Hepatocyte (in vitro differentiated cells): ENCODE results near the gene FAM13C. TPM values are rescaled to one million over a fixed set of nuclear protein-coding genes. Genes with fewer than 3 reads are reported as not detected.
"Not testable (repeated sequence)": the region's sequence is repeated elsewhere in the genome, so short reads cannot be mapped to it uniquely, and the experiment has no call there.

ENCODE experiments used
- DNase-seq: peaks from one replicate; pipeline ENCODE4 v3.0.0-alpha.2; 2016; ENCODE audit warnings: low spot score
- H2AFZ ChIP-seq: fragments of 200-600 bp; sonication (generic); 2 replicates; pipeline ENCODE4 v1.6.0; 2016; ENCODE audit warnings: antibody characterized with exemption, mild to moderate bottlenecking
- H3K27ac ChIP-seq: fragments of 200-600 bp; sonication (generic); 2 replicates; pipeline ENCODE4 v1.5.1; 2016; ENCODE audit warnings: mild to moderate bottlenecking
- H3K27me3 ChIP-seq: fragments of 200-600 bp; sonication (generic); 2 replicates; pipeline ENCODE4 v1.6.1; 2016
- H3K36me3 ChIP-seq: fragments of 200-600 bp; sonication (generic); replicated peaks from 2 replicates; pipeline ENCODE4 v1.5.1; 2016; ENCODE audit warnings: low read depth; ENCODE audit not compliant: insufficient read depth
- H3K4me1 ChIP-seq: fragments of 200-600 bp; sonication (generic); 2 replicates; pipeline ENCODE4 v1.5.1; 2016; ENCODE audit warnings: mild to moderate bottlenecking, moderate library complexity; ENCODE audit not compliant: insufficient read depth
- H3K4me2 ChIP-seq: fragments of 200-600 bp; sonication (generic); 2 replicates; pipeline ENCODE4 v1.6.0; 2016
- H3K4me3 ChIP-seq: fragments of 200-600 bp; sonication (generic); 2 replicates; pipeline ENCODE4 v1.5.1; 2016; ENCODE audit warnings: mild to moderate bottlenecking
- H3K79me2 ChIP-seq: fragments of 200-600 bp; sonication (generic); 2 replicates; pipeline ENCODE4 v1.6.0; 2017; ENCODE audit warnings: mild to moderate bottlenecking
- H3K9me2 ChIP-seq: fragments of 200-600 bp; sonication (generic); replicated peaks from 2 replicates; pipeline ENCODE4 v1.6.0; 2017; ENCODE audit warnings: mild to moderate bottlenecking; ENCODE audit not compliant: insufficient read depth
- H3K9me3 ChIP-seq: fragments of 200-600 bp; sonication (generic); 2 replicates; pipeline ENCODE4 v1.5.1; 2016; ENCODE audit warnings: low read depth, mild to moderate bottlenecking
- H4K20me1 ChIP-seq: fragments of 200-600 bp; sonication (generic); 2 replicates; pipeline ENCODE4 v1.6.0; 2016; ENCODE audit warnings: mild to moderate bottlenecking; ENCODE audit not compliant: insufficient read depth, poor library complexity, severe bottlenecking
- EZH2 ChIP-seq: fragments of 200-600 bp; sonication (generic); IDR thresholded peaks from 2 replicates; pipeline ENCODE4 v1.6.1; 2016; ENCODE audit warnings: antibody characterized with exemption, mild to moderate bottlenecking, borderline replicate concordance
- EZH2phosphoT487 ChIP-seq: fragments of 200-600 bp; sonication (generic); IDR thresholded peaks from one replicate; pipeline ENCODE4 v1.6.1; 2018; ENCODE audit warnings: antibody characterized with exemption, mild to moderate bottlenecking, low read depth, moderate library complexity; ENCODE audit not compliant: unreplicated experiment, severe bottlenecking
- WGBS: methylation state at CpG from one replicate; pipeline ENCODE4 v1.1.6; 2016; ENCODE audit warnings: low lambda C conversion rate; ENCODE audit errors: missing lambda C conversion rate; 5-methylcytosine and 5-hydroxymethylcytosine counted together
- polyA plus RNA-seq: library from polyadenylated mRNA; unstranded; fragments of >200 nt; fragmentation: Nextera tagmentation; extraction: Ambion mirVana; gene quantifications from 2 replicates; pipeline ENCODE4 v1.2.1, GENCODE V29; 2016
- total RNA-seq: library from RNA; depleted of rRNA; stranded (reverse); fragments of >200 nt; gene quantifications from 2 replicates; pipeline ENCODE4 v1.2.3, GENCODE V29; 2014
- TF ChIP-seq, protein P1 (sequence below): fragments of 200-600 bp; sonication (generic); IDR thresholded peaks from 2 replicates; pipeline ENCODE4 v1.5.1; 2016; ENCODE audit warnings: antibody characterized with exemption, mild to moderate bottlenecking; ENCODE audit not compliant: poor library complexity

The FAM13C gene
- total and polyA plus RNA-seq, 2 experiments from 2014 or later = 2.2 to 3.1 TPM

GRCh38 chr10:59242991-59243390 lies 119.4 kb downstream of the FAM13C start:
- WGBS = 99% methylated on average over 3 of the region's 3 CpGs
- Histone ChIP-seq H3K36me3 (no peaks in the 10 kb centered on the region), H3K9me3 (no peaks in the 10 kb centered on the region), H3K27ac (no peak overlapping the region), H2AFZ (no peak overlapping the region), H3K9me2 (no peaks in the 10 kb centered on the region), H3K27me3 (no peaks in the 10 kb centered on the region), H3K4me2 (no peak overlapping the region), H3K4me3 (no peak overlapping the region), H3K4me1 (no peaks in the 10 kb centered on the region), H3K79me2 (no peaks in the 10 kb centered on the region), H4K20me1 (no peaks in the 10 kb centered on the region)
- DNase-seq = no peak
- TF ChIP-seq EZH2 (no peak), EZH2phosphoT487 (no peak)
- TF ChIP-seq, protein P1, sequence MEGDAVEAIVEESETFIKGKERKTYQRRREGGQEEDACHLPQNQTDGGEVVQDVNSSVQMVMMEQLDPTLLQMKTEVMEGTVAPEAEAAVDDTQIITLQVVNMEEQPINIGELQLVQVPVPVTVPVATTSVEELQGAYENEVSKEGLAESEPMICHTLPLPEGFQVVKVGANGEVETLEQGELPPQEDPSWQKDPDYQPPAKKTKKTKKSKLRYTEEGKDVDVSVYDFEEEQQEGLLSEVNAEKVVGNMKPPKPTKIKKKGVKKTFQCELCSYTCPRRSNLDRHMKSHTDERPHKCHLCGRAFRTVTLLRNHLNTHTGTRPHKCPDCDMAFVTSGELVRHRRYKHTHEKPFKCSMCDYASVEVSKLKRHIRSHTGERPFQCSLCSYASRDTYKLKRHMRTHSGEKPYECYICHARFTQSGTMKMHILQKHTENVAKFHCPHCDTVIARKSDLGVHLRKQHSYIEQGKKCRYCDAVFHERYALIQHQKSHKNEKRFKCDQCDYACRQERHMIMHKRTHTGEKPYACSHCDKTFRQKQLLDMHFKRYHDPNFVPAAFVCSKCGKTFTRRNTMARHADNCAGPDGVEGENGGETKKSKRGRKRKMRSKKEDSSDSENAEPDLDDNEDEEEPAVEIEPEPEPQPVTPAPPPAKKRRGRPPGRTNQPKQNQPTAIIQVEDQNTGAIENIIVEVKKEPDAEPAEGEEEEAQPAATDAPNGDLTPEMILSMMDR = no peak

DNA sequence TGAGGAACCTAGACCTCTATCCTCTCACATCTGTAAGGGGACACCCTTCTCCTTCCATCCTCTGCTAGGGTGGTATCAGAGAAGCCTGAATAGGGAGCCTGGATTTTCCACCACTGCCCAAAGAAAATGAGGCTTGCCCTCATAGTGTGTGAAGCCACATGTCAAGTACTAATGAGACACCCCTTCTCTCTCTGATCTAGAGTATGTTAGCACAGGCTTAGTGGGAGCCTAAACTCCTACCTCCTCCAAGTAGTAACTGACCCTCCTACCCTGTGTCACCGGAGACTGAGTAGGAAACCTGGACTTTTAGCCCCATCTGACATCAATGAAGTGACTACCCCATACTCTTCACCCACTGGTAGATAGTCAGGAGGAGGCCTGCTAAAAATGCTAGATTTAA lies 120.3 kb downstream of the FAM13C start:
- H3K9me3 ChIP-seq = no peaks in the 10 kb centered on the region
- H3K4me3 ChIP-seq = no peak overlapping the region
- H4K20me1 ChIP-seq = no peaks in the 10 kb centered on the region
- H3K4me1 ChIP-seq = no peaks in the 10 kb centered on the region
- TF ChIP-seq EZH2 (no peak), EZH2phosphoT487 (no peak)
- TF ChIP-seq, protein P1 = no peak
- H2AFZ ChIP-seq = no peak overlapping the region
- no peaks in the 10 kb centered on the region for H3K27me3 ChIP-seq
- DNase-seq = no peak
- no peaks in the 10 kb centered on the region for H3K36me3 ChIP-seq
- H3K4me2 ChIP-seq = no peak overlapping the region
- WGBS = 93% methylated on average over 1 of the region's 1 CpG
- no peaks in the 10 kb centered on the region for H3K9me2 ChIP-seq
- H3K27ac ChIP-seq = no peak overlapping the region
- H3K79me2 ChIP-seq = no peaks in the 10 kb centered on the region

DNA sequence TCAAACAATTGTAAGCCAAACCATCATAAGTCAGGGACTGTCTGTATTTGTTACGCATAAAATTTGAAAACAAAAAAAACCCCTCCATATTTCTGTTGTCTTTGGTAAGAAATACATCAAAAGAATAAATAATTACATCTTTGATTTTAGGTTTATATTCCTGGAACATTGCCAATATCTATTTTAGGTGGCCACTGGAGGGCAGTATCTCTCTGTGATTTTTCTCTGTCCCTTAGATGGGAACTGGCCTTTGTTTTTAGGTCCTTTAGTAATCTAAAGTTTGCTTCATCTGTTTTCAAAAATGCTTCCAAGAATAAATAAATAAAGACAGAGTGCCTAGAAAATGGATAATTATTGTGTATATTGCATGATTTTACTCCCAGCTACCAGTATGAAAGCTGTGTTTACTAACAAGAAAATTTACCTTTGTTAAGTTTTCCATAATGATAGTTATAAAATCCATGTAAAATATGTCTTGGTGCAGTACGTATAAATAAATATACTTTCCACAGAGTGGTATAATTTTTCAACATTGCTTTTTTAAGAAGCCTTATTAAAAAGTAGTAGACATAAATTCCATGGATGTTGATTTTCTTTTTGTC lies 121.7 kb downstream of the FAM13C start:
- DNase-seq = peak; percentile 55

DNA sequence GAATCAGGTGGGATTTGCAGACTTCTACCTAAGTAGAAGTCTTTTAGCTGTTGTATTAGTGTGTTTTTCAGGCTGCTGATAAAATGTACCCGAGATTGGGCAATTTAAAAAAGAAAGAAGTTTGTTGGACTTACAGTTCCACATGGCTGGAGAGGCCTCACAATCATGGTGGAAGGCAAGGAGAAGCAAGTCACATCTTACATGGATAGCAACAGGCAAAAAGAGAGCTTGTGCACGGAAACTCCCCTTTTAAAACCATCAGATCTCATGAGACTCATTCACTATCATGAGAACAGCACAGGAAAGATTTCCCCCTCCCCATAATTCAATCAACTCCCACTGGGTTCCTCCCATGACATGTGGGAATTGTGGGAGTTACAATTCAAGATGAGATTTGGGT lies 123.2 kb downstream of the FAM13C start:
- 95% methylated on average over 2 of the region's 2 CpGs for WGBS
- H3K79me2 ChIP-seq, H3K4me3 ChIP-seq, H2AFZ ChIP-seq, DNase-seq, H4K20me1 ChIP-seq, H3K27ac ChIP-seq, H3K4me2 ChIP-seq, H3K4me1 ChIP-seq, H3K9me3 ChIP-seq, H3K27me3 ChIP-seq, H3K36me3 ChIP-seq, H3K9me2 ChIP-seq: not testable (repeated sequence)

More for the DNA sequence above, 121.7 kb downstream of the FAM13C start:
- no peaks in the 10 kb centered on the region for H3K4me1 ChIP-seq
- no peaks in the 10 kb centered on the region for H3K9me3 ChIP-seq
- 50% methylated on average over 2 of the region's 2 CpGs for WGBS
- no peak overlapping the region for H3K4me2 ChIP-seq
- no peaks in the 10 kb centered on the region for H3K79me2 ChIP-seq
- no peaks in the 10 kb centered on the region for H3K36me3 ChIP-seq
- H3K27ac ChIP-seq = no peak overlapping the region
- H3K9me2 ChIP-seq = no peaks in the 10 kb centered on the region
- H3K4me3 ChIP-seq = no peak overlapping the region
- no peaks in the 10 kb centered on the region for H4K20me1 ChIP-seq
- TF ChIP-seq, protein P1 = peak; percentile 79
- no peak for TF ChIP-seq EZH2phosphoT487
- no peaks in the 10 kb centered on the region for H3K27me3 ChIP-seq
- no peak overlapping the region for H2AFZ ChIP-seq
